Activated T-helper 17 cell treated with anti-CD3 and anti-CD28 coated beads, Interleukin-2, amount 50 U/mL, for 72 hours (primary cell): ENCODE measurements around the gene MLANA. TPM values are rescaled to one million over a fixed set of nuclear protein-coding genes. Genes with fewer than 3 reads are reported as not detected.

Experiments used
- ATAC-seq: fragments of 150-1000 bp; cut with Tn5 transposase; replicated peaks from 2 replicates; pipeline ENCODE4 v1.10.0; 2021; ENCODE audit warnings: mild to moderate bottlenecking, moderate library complexity
- H3K27ac Mint-ChIP-seq: one replicate; pipeline ENCODE4 v1.8.0; 2022; ENCODE audit warnings: mixed read lengths
- H3K27me3 Mint-ChIP-seq: one replicate; pipeline ENCODE4 v1.8.0; 2022; ENCODE audit warnings: mixed read lengths
- H3K36me3 Mint-ChIP-seq: one replicate; pipeline ENCODE4 v1.8.0; 2022; ENCODE audit warnings: low read depth, mild to moderate bottlenecking, mixed read lengths
- H3K4me1 Mint-ChIP-seq: one replicate; pipeline ENCODE4 v1.8.0; 2022; ENCODE audit warnings: mixed read lengths
- H3K4me3 Mint-ChIP-seq: one replicate; pipeline ENCODE4 v1.8.0; 2022; ENCODE audit warnings: mild to moderate bottlenecking, mixed read lengths
- H3K9me3 Mint-ChIP-seq: one replicate; pipeline ENCODE4 v1.8.0; 2022; ENCODE audit warnings: mixed read lengths
- total RNA-seq, 2 donors: library from RNA; stranded (reverse); gene quantifications; one replicate each; pipeline ENCODE4 v1.2.3, GENCODE V29; 2022

Gene MLANA
- total RNA-seq, 2 donors from 2014 or later: not detected

GRCh38 chr9:5949103-5949699 lies 58.5 kb downstream of the MLANA start:
- Mint-ChIP-seq H3K36me3 (peaks cover 5% of the 10 kb centered on the region), H3K27ac (peak overlapping the region; percentile 52), H3K4me3 (peak overlapping the region; percentile 73)

DNA sequence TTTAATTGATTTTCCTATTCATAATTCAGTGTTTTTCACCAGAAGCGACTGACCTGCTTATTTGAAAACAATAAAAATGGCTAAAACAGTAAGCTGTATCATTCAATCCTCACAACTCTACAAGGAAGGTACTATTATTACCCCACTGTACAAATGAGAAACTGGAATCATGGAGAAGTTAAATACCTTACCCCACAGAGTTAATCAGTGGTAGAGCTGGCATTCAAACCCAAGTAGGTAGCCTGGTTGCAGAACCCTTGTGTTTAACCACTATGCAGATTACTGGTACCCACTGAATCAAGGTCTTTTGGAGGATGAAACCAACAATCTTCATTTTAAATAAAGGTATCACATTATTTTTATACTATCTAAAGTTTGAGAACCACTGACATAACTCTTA lies 59.6 kb downstream of the MLANA start:
- Mint-ChIP-seq H3K27me3 (no peaks in the 10 kb centered on the region), H3K4me3 (no peak overlapping the region), H3K27ac (no peak overlapping the region), H3K4me1 (peaks cover 4% of the 10 kb centered on the region), H3K9me3 (no peaks in the 10 kb centered on the region), H3K36me3 (peaks cover 5% of the 10 kb centered on the region)
- ATAC-seq: no peak

More at GRCh38 chr9:5949103-5949699, 58.5 kb downstream of the MLANA start:
- ATAC-seq: peak; percentile 90
- H3K9me3 Mint-ChIP-seq: no peaks in the 10 kb centered on the region
- peaks cover 4% of the 10 kb centered on the region for H3K4me1 Mint-ChIP-seq
- no peaks in the 10 kb centered on the region for H3K27me3 Mint-ChIP-seq

GRCh38 chr9:5951686-5952211 lies 61.1 kb downstream of the MLANA start:
- no peak for ATAC-seq
- no peaks in the 10 kb centered on the region for H3K9me3 Mint-ChIP-seq

GRCh38 chr9:5953743-5954707 lies 63.3 kb downstream of the MLANA start:
- peaks cover 5% of the 10 kb centered on the region for H3K36me3 Mint-ChIP-seq
- H3K9me3 Mint-ChIP-seq: no peaks in the 10 kb centered on the region
- no peak overlapping the region for H3K27ac Mint-ChIP-seq
- H3K4me3 Mint-ChIP-seq: no peak overlapping the region
- no peaks in the 10 kb centered on the region for H3K4me1 Mint-ChIP-seq
- ATAC-seq: no peak
- H3K27me3 Mint-ChIP-seq: no peaks in the 10 kb centered on the region

More at GRCh38 chr9:5951686-5952211, 61.1 kb downstream of the MLANA start:
- H3K27ac Mint-ChIP-seq: no peak overlapping the region
- H3K4me3 Mint-ChIP-seq: no peak overlapping the region
- H3K36me3 Mint-ChIP-seq: peaks cover 5% of the 10 kb centered on the region
- no peaks in the 10 kb centered on the region for H3K27me3 Mint-ChIP-seq
- H3K4me1 Mint-ChIP-seq: peaks cover 4% of the 10 kb centered on the region

- no peak for ATAC-seq
- Mint-ChIP-seq H3K27ac (no peak overlapping the region), H3K9me3 (no peaks in the 10 kb centered on the region)
Observed at GRCh38 chr9:5957166-5957565, 66.5 kb downstream of the MLANA start.

GRCh38 chr9:5958273-5958672 lies 67.6 kb downstream of the MLANA start:
- peak overlapping the region; percentile 25 for H3K27ac Mint-ChIP-seq
- ATAC-seq: no peak
- peaks cover 6% of the 10 kb centered on the region for H3K4me1 Mint-ChIP-seq
- no peaks in the 10 kb centered on the region for H3K9me3 Mint-ChIP-seq
- peaks cover 6% of the 10 kb centered on the region for H3K36me3 Mint-ChIP-seq
- H3K4me3 Mint-ChIP-seq: no peak overlapping the region
- no peaks in the 10 kb centered on the region for H3K27me3 Mint-ChIP-seq

More at GRCh38 chr9:5957166-5957565, 66.5 kb downstream of the MLANA start:
- Mint-ChIP-seq H3K4me3 (no peak overlapping the region), H3K4me1 (peaks cover 6% of the 10 kb centered on the region), H3K36me3 (peaks cover 11% of the 10 kb centered on the region), H3K27me3 (no peaks in the 10 kb centered on the region)

Other genes starting within 250 kb of the MLANA start
- gene ERMP1, start 57.8 kb upstream of the MLANA start, total RNA-seq: 10 to 100 TPM; 17.7 to 22.4 TPM
- gene RANBP6, start 124.7 kb downstream of the MLANA start, total RNA-seq: 10 to 100 TPM; 14.6 to 22.7 TPM